Measurements from ENCODE around the gene DYNAP.

The DYNAP gene, protein sequence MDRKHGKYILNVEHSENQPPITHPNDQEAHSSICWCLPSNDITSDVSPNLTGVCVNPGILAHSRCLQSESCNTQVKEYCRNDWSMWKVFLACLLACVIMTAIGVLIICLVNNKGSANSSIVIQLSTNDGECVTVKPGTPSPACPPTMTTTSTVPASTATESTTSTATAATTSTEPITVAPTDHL

DNA sequence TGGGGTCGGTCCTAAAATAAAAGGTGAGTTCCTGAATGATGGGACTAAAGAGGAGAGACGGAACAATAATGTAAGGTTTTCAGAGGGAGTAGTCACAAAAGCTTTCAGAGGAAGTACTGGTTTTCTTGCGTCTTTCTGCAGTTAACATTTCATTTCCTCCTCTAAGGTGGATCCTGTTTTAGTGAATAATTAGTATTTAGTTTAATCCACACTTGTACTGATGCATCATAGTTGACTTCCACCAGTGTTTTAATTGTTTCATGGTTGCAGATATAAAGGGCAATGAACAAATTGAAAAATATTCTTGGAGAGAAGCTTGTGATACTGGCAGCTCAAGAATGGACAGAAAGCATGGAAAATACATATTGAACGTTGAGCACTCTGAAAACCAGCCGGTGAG, at the start of gene DYNAP:
TSS of gene DYNAP (plus strand) at position 301 of the 400 bp plus-strand sequence. CDS start at position 339, 38 bp downstream.
- DNase-seq (ENCODE audit: low read depth in 2 of 2): no peak

DNA sequence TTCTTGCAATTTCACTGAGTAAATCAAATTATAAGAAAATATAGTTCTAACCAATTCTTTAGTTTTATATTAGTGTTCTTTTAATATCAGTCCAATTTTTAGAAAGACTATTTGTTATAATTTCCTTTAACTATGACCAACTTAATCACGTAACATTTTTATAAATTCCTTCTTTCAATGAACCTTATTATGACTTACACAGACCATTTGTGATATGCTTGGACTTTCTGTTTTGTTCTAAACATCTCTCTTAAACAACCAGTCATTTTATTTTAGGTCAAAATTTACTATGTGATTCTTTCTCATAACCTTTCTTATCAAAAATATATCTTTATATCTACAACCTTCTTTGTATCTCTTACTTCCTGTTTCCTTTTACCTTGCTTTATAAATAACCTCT, 39.5 kb upstream of the DYNAP start:
- DNase-seq (ENCODE audit: low read depth in 2 of 2): no peak

DNA sequence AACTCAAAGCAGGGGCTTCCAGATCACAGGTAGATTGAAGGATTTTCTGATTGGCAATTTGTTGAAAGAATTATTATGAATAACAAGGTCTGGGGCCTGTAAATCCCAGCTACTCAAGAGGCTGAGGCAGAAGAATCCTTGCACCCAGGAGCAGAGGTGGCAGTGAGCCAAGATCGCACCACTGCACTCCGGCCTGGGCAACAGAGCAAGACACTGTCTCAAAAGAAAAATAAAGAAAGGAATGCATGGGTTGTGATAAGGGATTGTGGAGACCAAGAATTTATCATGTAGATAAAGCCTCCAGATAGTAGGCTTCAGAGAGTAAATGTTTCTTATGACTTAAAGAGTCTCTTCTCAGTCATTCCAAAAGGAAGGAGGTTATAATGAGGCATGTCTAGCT, 35.8 kb upstream of the DYNAP start:
- no peak for DNase-seq (ENCODE audit: low read depth in 2 of 2)

DNA sequence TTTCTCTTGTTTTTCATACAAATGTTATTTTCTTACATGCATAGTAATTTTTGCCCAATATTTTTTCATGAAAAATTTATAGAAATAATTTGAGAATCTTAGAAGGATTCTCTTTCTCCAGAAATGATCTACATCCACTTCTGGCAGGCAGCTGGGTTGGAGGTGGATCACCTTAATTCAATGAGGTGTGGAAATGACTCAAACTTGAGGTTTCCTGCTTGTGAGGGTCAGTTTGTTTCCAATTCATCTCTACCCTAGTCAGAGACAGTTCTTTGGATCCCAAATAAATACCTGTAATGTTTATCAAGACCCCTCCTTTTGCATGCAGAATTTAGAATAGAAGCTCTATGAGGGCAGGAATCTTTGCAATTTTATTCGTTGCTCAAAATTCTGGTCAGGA, 35.0 kb upstream of the DYNAP start:
- no peak for DNase-seq (ENCODE audit: low read depth in 2 of 2)

DNA sequence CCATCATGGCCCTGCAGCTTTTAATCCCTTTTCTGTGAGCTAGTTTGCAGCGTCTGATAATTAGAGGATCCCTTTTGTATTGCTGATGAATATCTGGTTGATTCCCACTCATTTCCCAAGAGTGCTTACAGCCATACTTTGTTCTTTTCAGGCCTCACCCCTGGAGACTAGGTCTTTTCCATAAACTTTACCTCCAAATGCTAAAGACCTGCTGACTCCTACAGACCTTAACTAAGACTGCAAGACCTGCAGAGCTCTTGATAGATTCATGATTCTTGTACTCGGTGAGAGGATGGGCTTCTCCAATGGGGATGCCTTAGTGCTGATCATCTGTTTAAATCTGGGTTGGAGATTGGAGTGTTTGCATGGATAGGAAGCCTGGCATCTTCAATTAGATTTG, 33.1 kb upstream of the DYNAP start:
- no peak for DNase-seq (ENCODE audit: low read depth in 2 of 2)

DNA sequence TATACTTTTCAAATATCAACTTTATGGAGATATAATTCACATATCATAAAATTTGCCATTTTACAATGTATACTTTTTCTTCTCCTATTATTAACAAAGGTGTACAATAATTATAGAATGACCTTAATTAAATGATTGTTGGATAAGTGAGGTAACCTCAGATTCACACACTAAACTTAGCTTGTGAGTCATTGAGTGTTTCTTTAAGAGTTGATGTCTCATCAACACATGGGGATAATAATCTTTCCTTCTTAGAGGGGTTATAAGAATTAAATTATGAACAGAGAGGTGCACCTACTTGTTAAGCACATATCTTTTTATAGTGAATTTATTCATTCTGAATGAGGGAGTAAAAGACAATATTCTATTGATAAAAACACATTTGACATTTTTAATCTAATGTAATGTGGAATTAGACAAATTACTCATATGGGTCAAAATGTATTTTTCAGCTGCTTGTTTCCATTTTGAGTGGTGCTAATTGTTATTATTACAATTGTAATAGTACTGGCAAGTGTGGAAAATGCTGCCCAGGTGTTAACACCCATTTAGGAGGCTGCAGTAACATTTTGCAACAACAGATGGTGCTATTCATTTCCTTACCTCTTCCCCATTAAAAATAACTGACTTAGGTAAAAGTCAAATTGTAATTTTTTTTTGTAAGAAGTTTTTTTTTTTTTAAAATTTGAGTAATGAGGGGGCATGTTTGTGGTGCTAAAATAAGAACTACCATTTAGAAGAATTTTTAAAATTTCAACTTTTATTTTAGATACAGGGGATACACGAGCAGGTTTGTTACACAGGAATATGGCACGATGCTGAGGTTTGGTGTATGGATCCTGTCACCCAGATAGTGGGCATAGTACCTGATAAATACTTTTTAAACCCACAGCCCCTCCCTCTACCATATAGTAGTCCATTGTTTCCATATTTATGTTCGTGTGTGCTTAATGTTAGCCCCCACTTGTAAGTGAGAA, 32.1 kb upstream of the DYNAP start:
- no peak for DNase-seq (ENCODE audit: low read depth in 2 of 2)

DNA sequence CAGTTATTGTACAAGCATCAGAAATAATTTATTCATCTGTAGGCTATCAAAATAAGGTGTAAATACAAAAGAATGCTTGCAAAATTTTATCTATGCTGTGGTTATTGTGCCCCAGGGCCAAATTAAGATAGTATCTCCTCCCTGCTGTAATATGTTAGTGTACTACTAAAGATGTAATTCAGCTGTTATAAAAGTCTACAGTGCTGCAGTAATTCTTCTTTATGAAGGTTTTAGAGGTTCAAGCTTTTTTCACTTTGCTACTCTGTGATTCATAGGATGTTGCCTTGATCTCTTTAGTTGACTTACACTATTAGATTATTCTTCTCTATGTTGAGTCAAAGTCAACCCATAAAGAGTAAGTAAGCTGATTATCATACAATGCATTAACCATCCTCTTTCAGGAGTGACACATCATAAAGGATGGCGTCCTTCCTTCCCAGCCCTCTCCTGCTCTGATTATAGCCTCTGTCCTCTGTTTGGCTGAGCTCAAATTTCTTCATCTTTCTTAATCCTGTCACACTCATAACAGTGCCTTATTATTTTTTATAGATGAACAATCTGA, 29.3 kb upstream of the DYNAP start:
- no peak for DNase-seq (ENCODE audit: low read depth in 2 of 2)

DNA sequence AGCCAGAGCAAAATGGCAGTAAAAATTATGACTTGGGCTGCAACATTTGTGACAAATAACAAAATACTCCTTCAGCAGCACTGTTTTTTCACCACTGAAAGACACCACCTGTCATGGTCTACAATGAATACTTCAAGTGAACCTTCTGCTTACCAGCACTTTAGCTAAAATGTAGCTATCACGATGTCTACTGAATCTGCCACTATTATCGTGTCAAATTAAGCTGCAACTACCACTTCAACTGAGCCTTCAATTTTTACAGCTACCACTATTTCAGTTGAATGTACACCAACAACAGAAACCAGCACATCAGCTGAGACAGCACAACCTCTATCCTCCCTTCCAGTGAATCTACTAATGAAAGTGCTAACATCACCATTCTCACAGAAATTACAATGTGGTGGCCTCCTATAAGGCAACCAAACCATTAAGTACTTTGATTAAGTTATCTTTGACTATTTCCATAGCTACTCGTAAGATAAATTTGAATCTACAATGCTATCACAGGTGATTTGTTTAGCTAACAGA, 10.8 kb upstream of the DYNAP start:
- no peak for DNase-seq (ENCODE audit: low read depth in 2 of 2)

DNA sequence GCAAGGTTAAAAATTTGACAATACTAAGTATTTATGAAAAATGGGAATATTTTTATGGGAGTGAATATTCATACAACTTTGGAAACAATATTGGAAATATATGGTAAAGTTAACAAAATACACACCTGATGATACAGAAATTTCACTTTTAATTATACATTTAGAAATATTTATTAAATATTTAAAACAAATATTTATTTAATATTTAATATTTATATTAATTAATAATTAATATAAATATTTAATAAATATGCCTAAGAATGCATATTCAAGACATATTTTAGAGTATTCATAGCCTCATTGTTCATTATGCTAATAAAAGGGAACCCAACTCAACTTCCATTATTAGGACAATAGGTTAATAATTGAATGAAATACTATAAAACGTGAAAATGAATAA, 7.0 kb upstream of the DYNAP start:
- DNase-seq (ENCODE audit: low read depth in 2 of 2): no peak

DNA sequence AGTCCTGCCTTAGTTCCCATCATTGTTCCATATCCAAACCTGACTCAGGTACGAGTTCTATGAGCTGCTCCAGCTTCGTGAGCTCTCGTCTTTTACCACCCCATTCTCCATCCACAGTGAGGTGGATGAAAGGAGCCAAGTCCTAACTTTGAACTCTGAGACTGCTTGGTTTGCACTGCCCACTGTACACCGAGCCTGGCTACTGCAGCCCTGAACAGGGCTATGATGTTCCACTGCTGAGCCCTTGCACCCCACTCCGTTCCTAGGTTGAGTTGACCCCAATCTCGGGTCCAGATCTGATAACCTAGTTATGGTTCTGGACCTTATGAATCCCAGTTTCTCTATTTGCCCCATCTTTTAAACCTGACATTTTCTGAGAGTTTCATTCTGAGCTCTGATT, 5.3 kb upstream of the DYNAP start:
- no peak for DNase-seq (ENCODE audit: low read depth in 2 of 2)

DNA sequence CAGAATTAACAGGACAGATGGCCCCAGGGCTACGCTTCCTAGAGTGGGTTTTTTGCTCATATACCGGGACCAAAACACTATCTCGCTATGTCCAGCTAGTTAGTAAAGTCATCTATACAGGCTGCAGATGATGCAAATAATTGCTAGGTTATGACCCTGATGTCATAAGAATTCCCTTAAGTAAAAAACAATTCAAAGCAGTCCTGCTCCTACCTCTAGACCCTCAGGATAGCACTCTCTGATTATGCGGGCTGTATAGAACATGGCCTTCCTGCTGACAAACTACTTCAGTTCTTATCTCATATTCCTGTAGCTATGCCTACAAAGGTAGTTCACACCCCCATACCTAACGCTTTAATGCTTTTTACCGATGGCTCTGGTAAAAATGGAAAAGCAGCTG, 13.2 kb downstream of the DYNAP start:
- no peak for DNase-seq (ENCODE audit: low read depth in 2 of 2)

DNA sequence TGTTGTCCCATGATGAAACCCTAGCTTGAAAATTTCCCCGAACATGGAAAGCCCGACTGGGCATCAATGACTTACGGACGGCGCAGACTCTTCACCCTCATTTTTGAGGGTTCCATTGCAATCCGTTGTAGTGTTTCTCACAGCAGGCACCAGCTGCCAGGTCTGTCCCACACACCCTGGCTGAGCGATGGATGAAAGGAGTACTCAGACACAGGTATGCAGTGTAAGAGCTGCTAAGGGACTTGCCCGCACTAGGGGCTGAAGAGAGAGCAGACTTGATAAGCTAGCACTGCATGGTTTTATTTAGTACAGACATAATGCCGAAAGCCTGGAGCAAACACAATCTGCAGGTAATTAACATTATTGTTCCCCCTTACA, 15.8 kb downstream of the DYNAP start:
- DNase-seq (ENCODE audit: low read depth in 2 of 2): no peak

DNA sequence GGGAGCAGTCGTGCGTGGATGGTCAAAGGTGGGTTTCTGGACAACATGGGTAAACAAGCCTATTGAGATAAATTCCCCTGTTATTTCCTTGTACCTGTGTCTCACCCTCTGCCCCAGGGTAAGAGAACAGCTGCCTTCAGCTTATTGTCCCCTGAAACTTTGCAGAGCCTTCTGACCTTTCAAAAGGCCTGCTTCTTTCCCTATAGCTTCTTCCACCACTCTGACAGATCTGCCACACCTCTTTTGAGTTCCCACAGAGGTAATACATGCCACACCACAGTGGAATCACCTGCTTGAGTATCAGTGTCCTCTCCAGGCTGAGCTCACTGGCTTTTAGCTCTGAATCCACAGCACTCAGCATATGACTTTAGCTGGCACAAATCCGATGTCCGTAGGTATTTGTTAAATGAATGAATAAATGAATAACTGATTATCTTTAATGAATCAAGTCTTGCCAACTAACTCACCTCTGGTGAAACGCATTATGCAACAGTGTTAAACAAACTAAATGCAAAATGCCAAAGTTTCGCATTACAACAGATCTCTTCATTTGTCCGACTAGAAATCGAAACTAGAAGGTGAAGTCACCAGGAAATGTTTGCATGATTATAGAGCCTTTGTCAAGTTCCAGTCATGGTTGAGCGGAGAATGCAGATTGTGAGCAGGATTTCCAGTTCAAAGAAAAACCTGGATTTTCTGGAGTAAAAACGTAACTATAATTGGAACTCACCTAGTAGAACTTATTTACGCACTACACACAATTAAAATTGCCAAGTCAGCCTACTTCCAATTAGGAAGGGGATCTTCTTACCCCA, 16.4 kb downstream of the DYNAP start:
- no peak for DNase-seq (ENCODE audit: low read depth in 2 of 2)

DNA sequence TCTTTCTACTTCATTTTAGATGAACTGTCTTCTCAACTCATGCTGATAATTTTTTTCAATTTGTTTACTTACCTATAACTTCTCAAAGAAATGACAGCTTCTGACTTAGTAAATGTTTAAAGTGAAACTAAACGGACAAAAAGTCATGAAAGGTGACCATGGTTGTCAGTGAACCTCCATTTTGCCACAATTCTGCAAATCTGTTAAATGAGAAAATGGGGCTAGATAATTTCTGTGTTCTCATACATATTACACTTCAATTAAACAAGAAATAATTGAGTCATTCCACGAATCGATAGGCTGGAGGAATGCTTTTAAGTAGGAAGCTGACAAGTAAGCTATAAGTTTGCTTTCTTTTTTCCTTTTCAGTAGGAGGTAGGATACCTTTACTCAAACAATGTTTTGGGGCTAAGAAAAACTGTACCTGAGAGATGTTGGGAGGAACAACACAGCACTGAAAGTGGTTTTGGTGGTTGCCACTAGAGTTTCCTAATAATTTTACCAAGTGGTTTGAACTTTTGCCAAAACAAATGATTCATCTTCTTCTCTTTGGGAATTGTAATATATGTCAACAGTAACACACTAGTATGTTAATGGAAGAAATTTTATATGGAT, 17.1 kb downstream of the DYNAP start:
- DNase-seq (ENCODE audit: low read depth in 2 of 2): no peak

DNA sequence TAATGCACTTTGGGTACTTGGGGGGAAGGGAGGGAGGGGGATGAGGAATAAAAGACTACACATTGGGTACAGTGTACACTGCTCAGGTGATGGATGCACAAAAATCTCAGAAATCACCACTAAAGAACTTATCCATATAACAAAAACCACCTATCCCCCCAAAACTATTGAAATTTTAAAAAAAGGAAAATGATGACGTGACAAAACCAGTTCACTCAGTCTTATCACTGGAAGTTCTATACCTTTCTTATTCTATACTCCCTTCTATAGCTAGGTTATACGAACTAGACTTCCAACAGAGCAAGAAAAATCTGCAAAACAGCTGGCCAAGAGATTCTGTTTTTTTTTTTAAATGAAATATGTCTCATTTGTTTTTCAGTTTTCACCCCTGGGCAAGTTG, 20.8 kb downstream of the DYNAP start:
- no peak for DNase-seq (ENCODE audit: low read depth in 2 of 2)

DNA sequence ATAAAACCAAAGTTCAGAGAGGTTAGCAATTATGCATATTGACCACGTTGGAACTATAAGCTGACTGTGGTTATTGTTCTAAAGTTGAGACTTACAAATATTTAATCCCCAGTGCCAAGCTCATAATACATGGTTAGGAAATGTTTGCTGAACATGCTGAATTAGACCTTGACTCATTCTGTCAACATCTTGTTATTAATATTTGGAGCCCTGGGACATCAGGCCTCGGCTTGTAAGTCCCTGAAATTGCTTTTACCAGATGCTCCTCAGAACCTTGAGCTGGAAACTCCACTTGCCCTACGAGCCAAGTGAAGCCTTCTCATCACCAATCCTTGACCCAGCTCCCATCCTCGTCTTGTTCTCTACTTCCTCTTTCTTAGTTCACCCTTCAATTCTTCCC, 21.2 kb downstream of the DYNAP start:
- DNase-seq (ENCODE audit: low read depth in 2 of 2): no peak

DNA sequence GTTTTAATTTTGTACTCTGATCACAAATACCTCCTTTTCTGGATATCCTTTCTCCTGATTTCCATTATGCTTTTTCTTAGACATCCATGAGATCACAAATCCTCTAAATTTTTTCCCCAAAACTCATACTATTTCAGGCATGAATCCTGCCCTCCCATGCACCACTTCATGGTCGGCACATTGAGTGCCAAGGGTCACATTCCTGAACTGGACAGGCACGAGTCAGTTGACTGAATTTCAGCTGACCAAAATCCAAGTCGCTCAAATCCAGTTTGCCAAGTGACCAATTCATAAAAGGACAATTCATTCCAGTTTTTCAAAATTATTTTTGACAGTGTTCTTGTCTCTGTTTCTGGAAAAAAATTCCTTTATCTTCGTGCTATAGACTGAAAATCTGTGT, 22.1 kb downstream of the DYNAP start:
- no peak for DNase-seq (ENCODE audit: low read depth in 2 of 2)

DNA sequence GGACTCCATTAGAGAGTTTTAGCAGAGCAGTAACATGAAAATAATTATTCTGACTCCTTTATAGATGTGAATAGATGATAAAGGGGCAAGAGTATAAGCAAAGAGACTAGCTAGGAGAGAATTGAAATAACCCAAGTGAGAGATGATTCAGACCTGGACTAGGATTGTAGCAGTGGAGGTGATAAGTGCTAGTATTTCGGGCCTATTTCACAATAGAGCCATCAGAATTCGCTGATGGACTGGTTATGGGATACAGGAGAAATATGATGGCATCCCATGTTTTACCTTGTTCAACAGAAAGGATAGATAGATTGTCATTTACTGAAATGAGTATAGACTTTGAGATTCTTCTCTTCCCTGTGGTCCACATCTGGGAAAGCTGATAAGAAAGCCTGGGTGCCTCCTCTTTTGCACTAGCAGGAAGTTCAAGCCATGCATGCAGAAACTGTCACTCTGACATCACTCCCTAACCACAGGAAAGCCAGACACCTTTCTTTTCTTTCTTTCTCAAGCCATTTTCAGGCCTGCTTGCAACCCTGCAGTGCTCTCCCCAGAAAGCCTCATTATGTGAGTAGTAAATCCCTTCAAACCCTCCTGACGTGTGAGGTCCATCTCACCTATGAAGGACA, 25.3 kb downstream of the DYNAP start:
- no peak for DNase-seq (ENCODE audit: low read depth in 2 of 2)

DNA sequence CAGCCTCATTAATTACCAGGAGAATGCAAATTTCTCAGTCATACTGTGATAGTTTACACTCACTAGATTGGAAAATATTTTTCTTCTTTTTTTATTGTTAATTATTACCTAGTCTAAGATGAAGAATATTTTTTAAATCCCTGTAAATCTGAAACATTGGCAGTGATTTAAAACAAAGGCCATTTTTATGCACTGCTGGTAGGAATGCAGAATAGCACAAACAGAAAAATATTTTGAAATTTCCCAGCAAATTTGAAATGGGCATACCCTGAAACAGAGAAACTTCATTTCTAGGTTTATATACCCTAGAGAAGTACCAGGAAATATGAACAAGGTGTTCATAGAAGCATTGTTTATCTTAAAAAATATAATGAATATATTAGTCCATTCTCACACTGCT, 31.0 kb downstream of the DYNAP start:
- DNase-seq (ENCODE audit: low read depth in 2 of 2): no peak

DNA sequence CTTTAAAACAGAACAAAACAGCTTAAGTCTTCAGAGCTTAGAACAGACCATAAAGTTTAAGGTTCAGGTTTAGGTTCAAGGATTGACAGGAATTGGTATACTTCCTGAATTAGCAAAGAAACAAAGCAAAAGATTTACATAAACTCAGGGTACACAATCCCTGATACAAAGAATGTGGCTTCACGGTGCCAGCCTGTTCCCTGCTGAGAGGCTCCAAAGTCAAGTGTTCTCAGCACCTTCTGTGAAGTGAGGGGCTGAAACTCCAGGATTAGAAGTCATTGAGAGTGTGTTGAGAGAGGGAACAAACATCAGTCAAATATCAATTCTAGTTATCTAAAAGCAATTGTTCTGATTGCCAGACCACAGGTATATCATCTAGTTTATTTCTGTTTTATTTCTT, 35.7 kb downstream of the DYNAP start:
- DNase-seq (ENCODE audit: low read depth in 2 of 2): no peak

DNA sequence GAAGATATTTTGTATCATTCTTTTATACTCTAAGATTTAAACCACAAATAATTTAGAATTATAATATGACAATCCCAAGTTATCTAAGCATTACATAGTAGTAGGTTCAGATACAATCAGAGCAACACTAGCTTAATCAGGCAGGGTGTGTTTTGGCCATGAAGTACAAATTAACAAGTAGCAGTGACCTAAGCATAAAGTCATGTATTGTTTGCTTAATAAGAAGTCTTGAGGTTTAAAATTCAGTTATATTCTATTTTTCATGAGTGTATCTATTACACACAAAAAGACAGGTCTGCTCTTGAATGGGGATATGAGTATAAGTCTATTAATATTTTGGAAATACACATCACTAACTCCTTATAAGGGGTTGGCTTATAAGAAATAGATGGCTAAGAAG, 39.9 kb downstream of the DYNAP start:
- no peak for DNase-seq (ENCODE audit: low read depth in 2 of 2)

All from stimulated activated CD4-positive, alpha-beta T cell treated with anti-CD3 and anti-CD28 coated beads, Interleukin-1b, Interleukin-23, amount 100 ng/mL, for 4 hours (primary cell).